Caco-2 (cell line): ENCODE results near the gene GAS6. TPM values are rescaled to one million over a fixed set of nuclear protein-coding genes. Genes with fewer than 3 reads are reported as not detected.

Source experiments
- BruUV-seq: library from RNA; stranded (reverse); fragments of 400-500 nt; replicated peaks from 2 replicates; lab custom pipeline; 2021; lab: Mats Ljungman, UMichigan
- CTCF ChIA-PET: fragments of 300-600 bp; sonication (Branson Sonifier 250); formaldehyde crosslinking; loops from one replicate; lab custom pipeline; 2022; ENCODE audit warnings: antibody characterized with exemption; lab: Charles Lee
- POLR2A ChIA-PET: fragments of 300-600 bp; sonication (Branson Sonifier 250); formaldehyde crosslinking; loops from one replicate; lab custom pipeline; 2022; ENCODE audit warnings: antibody characterized with exemption; lab: Charles Lee
- DNase-seq, 2 experiments: peaks; one replicate each; pipeline versions ENCODE4 v3.0.0 to v3.0.0-alpha.2; 2020 to 2022
- H3K27me3 ChIP-seq: replicated peaks from 2 replicates; pipeline ENCODE4 v1.6.0; 2011; ENCODE audit warnings: low read length; ENCODE audit not compliant: control insufficient read depth, insufficient read depth
- H3K36me3 ChIP-seq: 2 replicates; pipeline ENCODE4 v1.5.1; 2011; ENCODE audit warnings: low read length; ENCODE audit not compliant: control insufficient read depth, insufficient read depth
- H3K4me1 ChIP-seq: fragments of 250-450 bp; sonication (Bioruptor Pico); 2 replicates; pipeline ENCODE4 v1.5.1; 2020; ENCODE audit warnings: mild to moderate bottlenecking
- H3K4me3 ChIP-seq: 2 replicates; pipeline ENCODE4 v1.5.1; 2011; ENCODE audit warnings: low read depth, mild to moderate bottlenecking, control low read depth, low read length
- H3K9me3 ChIP-seq: fragments of 250-450 bp; sonication (Bioruptor Pico); 2 replicates; pipeline ENCODE4 v1.5.1; 2020; ENCODE audit warnings: mild to moderate bottlenecking, moderate library complexity
- H3K27ac Mint-ChIP-seq: one replicate; pipeline ENCODE4 v1.8.0; 2022; ENCODE audit warnings: mixed read lengths; ENCODE audit not compliant: unreplicated experiment
- H3K27me3 Mint-ChIP-seq: one replicate; pipeline ENCODE4 v1.8.0; 2022; ENCODE audit warnings: mixed read lengths; ENCODE audit not compliant: insufficient read depth, unreplicated experiment
- H3K36me3 Mint-ChIP-seq: one replicate; pipeline ENCODE4 v1.8.0; 2022; ENCODE audit warnings: mild to moderate bottlenecking, mixed read lengths; ENCODE audit not compliant: insufficient read depth, unreplicated experiment
- H3K4me1 Mint-ChIP-seq: one replicate; pipeline ENCODE4 v1.8.0; 2022; ENCODE audit warnings: low read depth, mixed read lengths; ENCODE audit not compliant: unreplicated experiment
- H3K4me3 Mint-ChIP-seq: one replicate; pipeline ENCODE4 v1.8.0; 2022; ENCODE audit warnings: mild to moderate bottlenecking, moderate library complexity, mixed read lengths; ENCODE audit not compliant: unreplicated experiment
- H3K9me3 Mint-ChIP-seq: one replicate; pipeline ENCODE4 v1.8.0; 2022; ENCODE audit warnings: mixed read lengths; ENCODE audit not compliant: unreplicated experiment
- CTCF ChIP-seq, 2 experiments: fragments of 200-600 bp in 1 of 2; IDR thresholded peaks; 1 replicate in 1 of 2; 2 replicates in 1 of 2; pipeline versions ENCODE4 v1.5.1 to v1.8.0; 2011 to 2022; ENCODE audit warnings: antibody characterized with exemption in 1 of 2, control low read depth in 1 of 2, inconsistent platforms in 1 of 2, low read depth in 1 of 2, low read length in 1 of 2, mild to moderate bottlenecking in 1 of 2, moderate library complexity in 1 of 2; ENCODE audit not compliant: insufficient read depth in 1 of 2, severe bottlenecking in 1 of 2, unreplicated experiment in 1 of 2
- intact Hi-C: fragments of 100-400 bp; cut with micrococcal nuclease; formaldehyde crosslinking; loops from one replicate; pipeline ENCODE4 v1.10.0; 2022; ENCODE audit not compliant: unreplicated experiment
- total RNA-seq: library from RNA; stranded (reverse); gene quantifications from 2 replicates; pipeline ENCODE4 v1.2.3, GENCODE V29; 2022

Gene GAS6
- total RNA-seq, 1 experiment from 2014 or later, result 34.8 TPM

GRCh38 chr13:113805431-113806103 is 58.3 kb downstream of the GAS6 start:
- H3K9me3 ChIP-seq, result peaks cover 8% of the 10 kb centered on the region
- H3K27me3 ChIP-seq, result no peaks in the 10 kb centered on the region
- H3K4me3 ChIP-seq, result no peak overlapping the region
- no peak overlapping the region for H3K27ac Mint-ChIP-seq
- intact Hi-C loops, result no loop called here
- no peaks in the 10 kb centered on the region for H3K9me3 Mint-ChIP-seq
- H3K36me3 ChIP-seq, result no peaks in the 10 kb centered on the region
- DNase-seq, result no peak
- CTCF ChIA-PET, result no interaction called here
- no peak overlapping the region for H3K4me3 Mint-ChIP-seq
- POLR2A ChIA-PET, result interaction anchor here (0.6 kb wide), 1 partner anchor 434 kb away, joined by 3 read pairs; no protein-coding TSS in a partner anchor
- no peaks in the 10 kb centered on the region for H3K27me3 Mint-ChIP-seq
- no TSS peak for BruUV-seq
- no peaks in the 10 kb centered on the region for H3K4me1 ChIP-seq
- no peak for TF ChIP-seq CTCF (IDR thresholded peaks at IDR 0.05; ENCODE audit: insufficient read depth in 1 of 2, low read depth in 1 of 2, low read length in 1 of 2, severe bottlenecking in 1 of 2, unreplicated experiment in 1 of 2)
- no peaks in the 10 kb centered on the region for H3K4me1 Mint-ChIP-seq
- H3K36me3 Mint-ChIP-seq, result no peaks in the 10 kb centered on the region

GRCh38 chr13:113804703-113805430 is 59.0 kb downstream of the GAS6 start:
- no TSS peak for BruUV-seq
- Histone ChIP-seq H3K27me3 (no peaks in the 10 kb centered on the region), H3K4me3 (no peak overlapping the region), H3K4me1 (no peaks in the 10 kb centered on the region), H3K36me3 (no peaks in the 10 kb centered on the region), H3K9me3 (peaks cover 8% of the 10 kb centered on the region)
- DNase-seq, result no peak
- no peak overlapping the region for H3K4me3 Mint-ChIP-seq
- no peaks in the 10 kb centered on the region for H3K36me3 Mint-ChIP-seq
- no peak overlapping the region for H3K27ac Mint-ChIP-seq
- TF ChIP-seq CTCF (IDR thresholded peaks at IDR 0.05; ENCODE audit: insufficient read depth in 1 of 2, low read depth in 1 of 2, low read length in 1 of 2, severe bottlenecking in 1 of 2, unreplicated experiment in 1 of 2), result no peak
- CTCF ChIA-PET, result interaction anchor here (0.7 to 1.5 kb wide), 2 partner anchors 16 to 143 kb away, joined by 4 to 6 read pairs; no protein-coding TSS in a partner anchor
- H3K9me3 Mint-ChIP-seq, result no peaks in the 10 kb centered on the region
- intact Hi-C loops, result no loop called here
- H3K4me1 Mint-ChIP-seq, result no peaks in the 10 kb centered on the region
- H3K27me3 Mint-ChIP-seq, result no peaks in the 10 kb centered on the region
- POLR2A ChIA-PET, result no interaction called here

GRCh38 chr13:113804017-113804702 is 59.7 kb downstream of the GAS6 start:
- Mint-ChIP-seq H3K4me3 (no peak overlapping the region), H3K4me1 (no peaks in the 10 kb centered on the region), H3K36me3 (no peaks in the 10 kb centered on the region), H3K9me3 (no peaks in the 10 kb centered on the region), H3K27ac (no peak overlapping the region), H3K27me3 (no peaks in the 10 kb centered on the region)
- POLR2A ChIA-PET, result no interaction called here
- no peak for TF ChIP-seq CTCF (IDR thresholded peaks at IDR 0.05; ENCODE audit: insufficient read depth in 1 of 2, low read depth in 1 of 2, low read length in 1 of 2, severe bottlenecking in 1 of 2, unreplicated experiment in 1 of 2)
- intact Hi-C loops, result no loop called here
- H3K9me3 ChIP-seq, result peaks cover 8% of the 10 kb centered on the region
- no peaks in the 10 kb centered on the region for H3K4me1 ChIP-seq
- no peaks in the 10 kb centered on the region for H3K27me3 ChIP-seq
- H3K36me3 ChIP-seq, result no peaks in the 10 kb centered on the region
- no TSS peak for BruUV-seq
- CTCF ChIA-PET, result interaction anchor here (0.7 to 1.5 kb wide), 2 partner anchors 17 to 143 kb away, joined by 4 to 6 read pairs; no protein-coding TSS in a partner anchor
- DNase-seq, result no peak
- H3K4me3 ChIP-seq, result no peak overlapping the region
